DOHH2 (cell line): Measurements from ENCODE around the gene PGK1.

Experiments used
- EZH2phosphoT487 ChIP-seq: fragments of 200-600 bp; sonication (generic); IDR thresholded peaks from 2 replicates; pipeline ENCODE4 v1.6.1; 2017; ENCODE audit warnings: borderline replicate concordance, mild to moderate bottlenecking, antibody characterized with exemption, low read length, moderate library complexity, mixed read lengths
- TF ChIP-seq, protein P1 (sequence below): fragments of 200-600 bp; sonication (generic); IDR thresholded peaks from one replicate; pipeline ENCODE4 v1.5.1; 2014; ENCODE audit warnings: antibody characterized with exemption, mild to moderate bottlenecking, low read depth, low read length; ENCODE audit not compliant: poor library complexity, severe bottlenecking

DNA sequence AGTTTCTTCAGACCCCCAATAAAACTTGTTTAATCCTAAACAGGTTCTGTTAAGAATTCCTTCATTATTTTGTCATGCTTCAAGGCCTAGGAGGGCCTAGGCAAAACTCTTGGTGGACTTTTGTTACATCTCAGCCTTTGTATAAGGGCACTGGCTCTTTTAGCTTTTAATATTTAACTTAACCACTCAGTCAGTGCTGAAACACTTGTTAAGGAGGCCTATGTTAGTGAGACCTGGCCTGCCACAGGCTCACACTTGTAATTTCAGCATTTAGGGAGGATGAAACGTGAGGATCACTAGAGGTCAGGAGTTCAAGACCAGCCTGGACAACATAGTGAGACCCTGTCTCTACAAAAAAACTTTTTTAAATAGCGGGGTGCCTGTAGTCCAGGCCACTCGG is 32.7 kb upstream of the PGK1 start:
- TF ChIP-seq, protein P1, sequence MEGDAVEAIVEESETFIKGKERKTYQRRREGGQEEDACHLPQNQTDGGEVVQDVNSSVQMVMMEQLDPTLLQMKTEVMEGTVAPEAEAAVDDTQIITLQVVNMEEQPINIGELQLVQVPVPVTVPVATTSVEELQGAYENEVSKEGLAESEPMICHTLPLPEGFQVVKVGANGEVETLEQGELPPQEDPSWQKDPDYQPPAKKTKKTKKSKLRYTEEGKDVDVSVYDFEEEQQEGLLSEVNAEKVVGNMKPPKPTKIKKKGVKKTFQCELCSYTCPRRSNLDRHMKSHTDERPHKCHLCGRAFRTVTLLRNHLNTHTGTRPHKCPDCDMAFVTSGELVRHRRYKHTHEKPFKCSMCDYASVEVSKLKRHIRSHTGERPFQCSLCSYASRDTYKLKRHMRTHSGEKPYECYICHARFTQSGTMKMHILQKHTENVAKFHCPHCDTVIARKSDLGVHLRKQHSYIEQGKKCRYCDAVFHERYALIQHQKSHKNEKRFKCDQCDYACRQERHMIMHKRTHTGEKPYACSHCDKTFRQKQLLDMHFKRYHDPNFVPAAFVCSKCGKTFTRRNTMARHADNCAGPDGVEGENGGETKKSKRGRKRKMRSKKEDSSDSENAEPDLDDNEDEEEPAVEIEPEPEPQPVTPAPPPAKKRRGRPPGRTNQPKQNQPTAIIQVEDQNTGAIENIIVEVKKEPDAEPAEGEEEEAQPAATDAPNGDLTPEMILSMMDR = no peak
- TF ChIP-seq EZH2phosphoT487 = no peak
